Urinary bladder (tissue), 4 donors: ENCODE results near the gene CXXC5. TPM values are rescaled to one million over a fixed set of nuclear protein-coding genes. Genes with fewer than 3 reads are reported as not detected.

Experiments used
- DNase-seq: peaks from one replicate; pipeline ENCODE4 v3.0.0-alpha.2; 2015; ENCODE audit errors: extremely low spot score
- H3K27ac ChIP-seq: one replicate; pipeline ENCODE4 v1.5.1; 2013; ENCODE audit warnings: low read depth, mild to moderate bottlenecking, moderate library complexity
- H3K36me3 ChIP-seq: one replicate; pipeline ENCODE4 v1.6.1; 2013; ENCODE audit warnings: mild to moderate bottlenecking, moderate library complexity; ENCODE audit not compliant: insufficient read depth
- H3K4me1 ChIP-seq: one replicate; pipeline ENCODE4 v1.6.1; 2013; ENCODE audit warnings: mild to moderate bottlenecking, moderate library complexity; ENCODE audit not compliant: insufficient read depth
- H3K4me3 ChIP-seq: one replicate; pipeline ENCODE4 v1.5.1; 2013; ENCODE audit warnings: low read depth, low read length
- WGBS: extraction: QIAGEN DNeasy Blood & Tissue Kit; methylation state at CpG from one replicate; pipeline ENCODE4 v1.1.7; 2013; 5-methylcytosine and 5-hydroxymethylcytosine counted together
- polyA plus RNA-seq: library from polyadenylated mRNA; stranded (reverse); fragments of 200-250 nt; gene quantifications from one replicate; pipeline ENCODE4 v1.2.3, GENCODE V29; 2013
- total RNA-seq: library from RNA; depleted of rRNA; stranded (reverse); fragments of >200 nt; gene quantifications from one replicate; pipeline ENCODE4 v1.2.3, GENCODE V29; 2014
- donor health status: healthy with polysubstance abuse.
- donor health status: healthy.

CXXC5 gene
- total and polyA plus RNA-seq, 2 donors, result 28.0 to 28.2 TPM

GRCh38 chr5:139651043-139651834, 3.1 kb downstream of the CXXC5 start:
- H3K27ac ChIP-seq, result peak overlapping the region; percentile 72
- peaks cover 6% of the 10 kb centered on the region for H3K4me1 ChIP-seq
- no peak overlapping the region for H3K4me3 ChIP-seq
- no peaks in the 10 kb centered on the region for H3K36me3 ChIP-seq
- no peak for DNase-seq
- WGBS, result 37% methylated on average over 14 of the region's 14 CpGs

GRCh38 chr5:139651853-139652787, 4.0 kb downstream of the CXXC5 start:
- Histone ChIP-seq H3K4me3 (no peak overlapping the region), H3K27ac (peak overlapping the region; percentile 35), H3K4me1 (peaks cover 6% of the 10 kb centered on the region), H3K36me3 (no peaks in the 10 kb centered on the region)
- 21% methylated on average over 23 of the region's 23 CpGs for WGBS
- DNase-seq, result no peak

- H3K27ac ChIP-seq, result peak overlapping the region; percentile 39
- H3K4me1 ChIP-seq, result peaks cover 6% of the 10 kb centered on the region
- H3K36me3 ChIP-seq, result no peaks in the 10 kb centered on the region
- DNase-seq, result no peak
- H3K4me3 ChIP-seq, result no peak overlapping the region
- 59% methylated on average over 5 of the region's 5 CpGs for WGBS
These were observed 4.7 kb downstream of the CXXC5 start for GRCh38 chr5:139652788-139653241.

- H3K4me3 ChIP-seq, result no peak overlapping the region
- DNase-seq, result no peak
- H3K36me3 ChIP-seq, result no peaks in the 10 kb centered on the region
- peak overlapping the region; percentile 14 for H3K27ac ChIP-seq
- WGBS, result 68% methylated on average over 5 of the region's 5 CpGs
- H3K4me1 ChIP-seq, result peaks cover 9% of the 10 kb centered on the region
These were observed 5.5 kb downstream of the CXXC5 start for GRCh38 chr5:139653616-139654015.

DNA sequence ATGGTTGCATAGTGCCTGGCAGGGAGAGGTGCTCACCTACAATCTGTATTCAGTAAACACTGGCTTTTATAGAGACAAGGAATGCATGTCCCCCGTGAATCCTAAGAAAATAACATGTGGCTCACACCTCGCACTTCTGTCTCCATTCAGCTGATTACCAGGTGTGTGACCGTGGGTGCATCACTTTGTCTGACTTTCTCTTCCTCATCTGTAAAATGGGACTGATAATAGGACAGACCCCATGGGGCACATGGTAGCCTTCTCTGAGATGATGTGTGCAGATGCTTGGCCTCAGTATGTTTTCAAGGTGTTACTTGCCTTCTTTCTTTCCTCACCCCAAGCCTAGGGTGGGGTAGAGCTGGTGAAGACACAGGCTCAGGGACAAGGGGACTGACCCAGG, 6.3 kb downstream of the CXXC5 start:
- no peak overlapping the region for H3K4me3 ChIP-seq

DNA sequence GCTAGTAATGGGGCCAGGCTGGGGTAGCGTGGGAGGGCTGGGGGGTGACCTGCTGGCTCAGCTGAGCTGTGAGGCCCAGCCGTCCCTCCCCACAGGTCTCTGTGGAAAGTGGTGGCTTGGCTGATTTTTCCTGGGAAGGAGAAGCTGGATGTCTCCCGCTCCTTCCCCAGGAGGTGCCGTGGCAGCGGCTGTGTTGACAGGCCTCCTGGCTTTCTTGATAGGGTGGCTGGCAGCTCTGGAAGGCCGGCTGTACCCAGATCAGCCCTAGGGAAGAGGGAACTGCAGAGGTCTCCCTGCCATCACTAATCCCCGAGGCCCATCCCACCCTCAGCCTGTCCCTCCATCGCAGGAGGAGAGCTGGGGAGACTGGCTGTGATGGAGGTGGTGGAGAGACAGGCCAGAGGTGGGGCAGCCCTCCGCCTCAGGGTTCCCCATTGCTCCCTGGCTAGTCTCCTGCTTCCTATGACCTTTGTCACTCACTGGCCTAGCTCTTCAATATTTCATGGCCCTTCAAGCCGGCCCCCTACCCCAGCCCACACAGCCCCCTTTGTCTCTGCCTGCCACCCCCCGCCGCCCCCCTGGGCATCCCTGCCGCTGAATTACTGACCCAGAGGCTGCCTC, 6.8 kb downstream of the CXXC5 start:
- DNase-seq, result no peak
- WGBS, result 67% methylated on average over 13 of the region's 13 CpGs
- peaks cover 9% of the 10 kb centered on the region for H3K4me1 ChIP-seq
- H3K4me3 ChIP-seq, result no peak overlapping the region
- no peaks in the 10 kb centered on the region for H3K36me3 ChIP-seq
- H3K27ac ChIP-seq, result peak overlapping the region; percentile 79

More for the DNA sequence above, 6.3 kb downstream of the CXXC5 start:
- Histone ChIP-seq H3K27ac (no peak overlapping the region), H3K4me1 (peaks cover 9% of the 10 kb centered on the region), H3K36me3 (no peaks in the 10 kb centered on the region)
- no peak for DNase-seq
- WGBS, result 84% methylated on average over 3 of the region's 3 CpGs

- WGBS, result 28% methylated on average over 18 of the region's 18 CpGs
- H3K4me3 ChIP-seq, result no peak overlapping the region
These were observed 7.7 kb downstream of the CXXC5 start for GRCh38 chr5:139655727-139656271.

GRCh38 chr5:139657363-139658321, 9.5 kb downstream of the CXXC5 start:
- DNase-seq, result no peak
- WGBS, result 59% methylated on average over 12 of the region's 12 CpGs
- no peaks in the 10 kb centered on the region for H3K36me3 ChIP-seq
- H3K4me1 ChIP-seq, result peaks cover 6% of the 10 kb centered on the region
- peak overlapping the region; percentile 18 for H3K27ac ChIP-seq
- no peak overlapping the region for H3K4me3 ChIP-seq

More at GRCh38 chr5:139655727-139656271, 7.7 kb downstream of the CXXC5 start:
- Histone ChIP-seq H3K4me1 (peaks cover 9% of the 10 kb centered on the region), H3K27ac (peak overlapping the region; percentile 72), H3K36me3 (no peaks in the 10 kb centered on the region)
- DNase-seq, result no peak

DNA sequence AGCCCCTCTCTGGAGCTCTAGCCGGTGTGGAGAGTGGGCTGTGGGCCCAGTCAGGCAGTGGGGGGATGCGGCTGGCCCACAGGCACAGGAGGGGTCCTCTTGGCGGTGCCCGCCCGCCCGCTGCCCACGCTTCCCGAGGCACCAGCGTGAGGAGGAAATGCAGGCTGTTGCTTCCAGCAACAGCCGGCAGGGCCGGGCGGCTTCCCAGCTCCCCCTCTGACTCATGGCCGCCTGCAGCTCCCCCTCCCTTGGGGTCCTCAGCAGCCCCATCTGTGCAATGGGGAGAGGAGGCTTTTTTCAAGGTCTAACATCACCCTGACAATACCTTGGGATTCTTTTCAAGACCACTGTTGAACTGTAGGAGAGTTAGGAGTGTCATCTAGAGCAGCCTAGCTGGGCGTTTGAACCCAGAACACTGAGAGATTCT, 10.4 kb downstream of the CXXC5 start:
- 54% methylated on average over 14 of the region's 14 CpGs for WGBS
- no peaks in the 10 kb centered on the region for H3K36me3 ChIP-seq
- H3K4me1 ChIP-seq, result peaks cover 6% of the 10 kb centered on the region
- peak overlapping the region; percentile 18 for H3K27ac ChIP-seq
- H3K4me3 ChIP-seq, result no peak overlapping the region
- no peak for DNase-seq

DNA sequence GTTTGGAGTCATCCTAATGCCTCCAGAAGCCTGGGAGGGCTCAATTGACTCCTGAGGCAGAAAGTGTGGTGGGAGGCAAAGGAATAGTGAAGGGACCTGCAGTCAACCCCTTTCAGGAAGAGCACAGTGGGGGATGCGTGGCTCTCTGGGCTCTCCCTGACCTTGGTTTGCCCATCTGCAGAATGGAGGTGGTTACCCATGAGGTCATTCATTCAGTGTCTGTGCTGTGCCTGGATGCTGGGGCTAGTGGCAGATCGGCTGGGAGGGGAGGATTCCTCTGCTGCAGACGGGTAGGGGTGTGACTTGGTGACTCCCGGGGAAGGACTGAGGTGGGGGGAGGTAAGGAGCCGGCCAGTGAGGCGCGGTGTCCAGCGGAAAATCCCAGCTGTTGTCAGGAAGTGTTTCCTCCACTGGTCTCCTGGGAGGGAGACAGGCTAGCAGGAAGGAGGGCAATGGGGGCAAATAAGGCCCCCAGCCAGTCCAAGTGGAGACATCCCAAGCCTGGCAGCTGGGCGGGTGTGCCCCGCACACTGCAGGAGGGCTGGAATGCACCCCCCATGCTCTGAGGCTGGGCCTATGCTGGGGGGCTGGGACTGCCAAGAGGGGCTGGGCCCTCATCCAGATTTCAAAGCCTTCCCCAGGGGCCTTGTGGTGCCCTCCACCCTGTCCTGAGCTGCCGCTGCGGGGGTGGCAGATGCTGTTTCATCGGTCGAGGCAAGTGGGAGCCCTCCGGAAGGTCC, 10.9 kb downstream of the CXXC5 start:
- 21% methylated on average over 15 of the region's 15 CpGs for WGBS
- H3K4me1 ChIP-seq, result peaks cover 6% of the 10 kb centered on the region
- no peaks in the 10 kb centered on the region for H3K36me3 ChIP-seq
- peak overlapping the region; percentile 74 for H3K27ac ChIP-seq
- no peak for DNase-seq
- peak overlapping the region; percentile 5 for H3K4me3 ChIP-seq

- no peaks in the 10 kb centered on the region for H3K36me3 ChIP-seq
- DNase-seq, result no peak
- peaks cover 6% of the 10 kb centered on the region for H3K4me1 ChIP-seq
- H3K27ac ChIP-seq, result peak overlapping the region; percentile 74
- peak overlapping the region; percentile 5 for H3K4me3 ChIP-seq
- WGBS, result 23% methylated on average over 13 of the region's 13 CpGs
These were observed 11.5 kb downstream of the CXXC5 start for GRCh38 chr5:139659695-139660101.
